Large intestine (tissue), 3 donors: ENCODE results near the gene PAX5. TPM values are rescaled to one million over a fixed set of nuclear protein-coding genes. Genes with fewer than 3 reads are reported as not detected.

Source experiments
- DNase-seq, 2 donors: peaks; one replicate each; pipeline versions ENCODE4 v3.0.0 to v3.0.0-alpha.2; 2013
- H3K27ac ChIP-seq: one replicate; pipeline ENCODE4 v1.5.1; 2013; ENCODE audit warnings: low read length
- H3K27me3 ChIP-seq: 2 replicates; pipeline ENCODE4 v1.6.1; 2013; ENCODE audit warnings: low read length; ENCODE audit not compliant: control insufficient read depth, insufficient read depth
- H3K36me3 ChIP-seq: 2 replicates; pipeline ENCODE4 v1.6.1; 2013; ENCODE audit warnings: low read length; ENCODE audit not compliant: control insufficient read depth, insufficient read depth
- H3K4me1 ChIP-seq: one replicate; pipeline ENCODE4 v1.6.1; 2013; ENCODE audit warnings: low read length; ENCODE audit not compliant: control insufficient read depth, insufficient read depth
- H3K4me3 ChIP-seq: one replicate; pipeline ENCODE4 v1.5.1; 2013; ENCODE audit warnings: low read length
- H3K9me3 ChIP-seq: one replicate; pipeline ENCODE4 v1.6.1; 2013; ENCODE audit warnings: mild to moderate bottlenecking, low read depth, low read length, moderate library complexity; ENCODE audit not compliant: control insufficient read depth
- WGBS: methylation state at CpG from one replicate; pipeline ENCODE4 v1.1.5; 2013; ENCODE audit warnings: low lambda C conversion rate; ENCODE audit not compliant: insufficient coverage; 5-methylcytosine and 5-hydroxymethylcytosine counted together
- polyA plus RNA-seq: library from polyadenylated mRNA; unstranded; fragments of 120-200 nt; gene quantifications from one replicate; pipeline ENCODE4 v1.2.1, GENCODE V29; 2013

Gene PAX5
- polyA plus RNA-seq, 1 donor = 0.06 TPM

DNA sequence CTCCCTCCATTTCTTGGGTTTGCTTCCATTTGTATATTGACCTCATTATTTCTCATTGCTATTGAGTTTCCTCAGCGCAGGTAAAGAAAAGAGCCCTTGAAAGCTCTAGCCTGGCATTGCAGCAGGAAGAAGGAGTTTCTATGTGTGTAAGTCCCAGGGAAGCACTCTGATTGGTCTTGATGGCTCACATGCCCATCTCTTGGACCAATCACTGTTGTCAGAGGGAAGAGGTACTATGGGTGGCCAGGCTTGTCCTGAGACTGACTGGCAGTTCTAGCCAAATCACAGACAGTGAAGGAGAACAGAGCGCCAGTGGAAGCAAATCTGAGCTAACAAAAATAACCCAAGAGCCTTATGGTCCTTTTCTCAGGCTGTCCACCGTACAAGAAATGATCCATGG lies 219.0 kb downstream of the PAX5 start:
- no peak overlapping the region for H3K4me3 ChIP-seq
- peaks cover 45% of the 10 kb centered on the region for H3K27me3 ChIP-seq
- peaks cover 6% of the 10 kb centered on the region for H3K4me1 ChIP-seq
- WGBS = no CpG with 5 or more reads among the region's 3 CpGs
- no peaks in the 10 kb centered on the region for H3K36me3 ChIP-seq
- H3K9me3 ChIP-seq = peaks cover 2% of the 10 kb centered on the region
- H3K27ac ChIP-seq = no peak overlapping the region
- DNase-seq = no peak

DNA sequence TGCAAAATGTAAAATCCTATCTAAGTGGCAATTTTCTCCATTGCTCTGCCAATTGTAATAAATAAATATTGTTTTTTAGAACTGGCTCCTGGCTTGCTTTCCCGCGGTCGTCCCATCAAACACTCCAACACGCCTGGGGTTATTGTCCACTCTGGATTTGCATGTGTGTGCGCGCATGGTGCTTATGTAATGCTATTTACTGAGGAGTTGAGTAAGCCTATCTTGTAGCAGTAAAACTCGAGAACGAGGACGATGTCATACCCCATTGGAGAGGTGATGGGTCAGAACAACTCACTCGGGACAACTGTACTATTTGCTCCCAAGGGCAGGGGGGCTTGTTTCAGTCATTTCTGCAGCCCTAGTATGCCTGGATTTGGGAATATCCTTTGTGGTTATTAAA lies 220.9 kb downstream of the PAX5 start:
- Histone ChIP-seq H3K27me3 (peaks cover 26% of the 10 kb centered on the region), H3K4me3 (no peak overlapping the region), H3K9me3 (peaks cover 2% of the 10 kb centered on the region), H3K27ac (no peak overlapping the region), H3K36me3 (no peaks in the 10 kb centered on the region), H3K4me1 (peaks cover 6% of the 10 kb centered on the region)
- WGBS = 83% methylated on average over 10 of the region's 10 CpGs
- DNase-seq = no peak

DNA sequence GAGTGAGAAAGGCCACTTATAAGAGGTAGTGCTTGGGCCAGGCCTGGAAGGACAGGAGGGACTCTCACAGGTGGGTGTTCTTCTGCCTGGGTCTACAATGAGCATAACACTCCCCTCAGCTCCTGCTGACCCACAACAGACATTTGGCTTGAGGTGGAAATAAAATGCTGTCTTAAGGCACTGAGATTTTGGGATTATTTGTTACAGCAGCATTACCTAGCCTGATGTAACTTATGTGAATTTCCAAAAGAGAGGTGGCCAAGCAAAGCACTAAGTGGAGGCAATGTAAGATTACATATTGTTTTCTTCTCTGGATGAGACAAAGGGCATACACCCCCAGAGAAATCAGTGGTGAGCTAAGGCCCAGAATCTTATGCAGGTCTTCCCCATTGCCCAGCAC lies 221.5 kb downstream of the PAX5 start:
- H3K4me1 ChIP-seq = peaks cover 6% of the 10 kb centered on the region
- peaks cover 20% of the 10 kb centered on the region for H3K27me3 ChIP-seq
- H3K36me3 ChIP-seq = no peaks in the 10 kb centered on the region
- H3K27ac ChIP-seq = no peak overlapping the region
- no peak overlapping the region for H3K4me3 ChIP-seq
- no peak for DNase-seq
- no peaks in the 10 kb centered on the region for H3K9me3 ChIP-seq

DNA sequence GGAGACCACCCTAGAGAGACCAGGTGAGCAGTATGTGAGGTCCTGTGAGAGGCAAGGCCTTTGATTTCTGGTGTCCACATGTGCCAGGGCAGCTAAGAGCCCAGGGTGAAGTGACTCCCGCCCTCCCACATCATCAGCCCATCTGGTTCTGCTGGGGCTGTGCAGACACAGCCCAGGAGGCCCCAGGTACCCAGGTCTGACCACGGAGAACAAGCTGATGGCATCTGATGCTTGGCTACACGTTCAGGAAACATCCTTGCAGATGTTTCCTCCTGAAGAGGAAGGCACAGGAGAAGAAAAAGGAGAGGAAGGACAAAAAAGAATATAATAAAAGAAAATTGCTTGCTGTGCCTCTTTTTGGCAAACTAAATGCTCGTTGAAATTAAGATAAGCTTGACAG lies 225.8 kb downstream of the PAX5 start:
- no peaks in the 10 kb centered on the region for H3K4me1 ChIP-seq
- H3K36me3 ChIP-seq = no peaks in the 10 kb centered on the region
- 73% methylated on average over 2 of the region's 4 CpGs for WGBS
- no peak overlapping the region for H3K4me3 ChIP-seq
- no peak for DNase-seq
- no peak overlapping the region for H3K27ac ChIP-seq
- no peaks in the 10 kb centered on the region for H3K9me3 ChIP-seq
- peaks cover 11% of the 10 kb centered on the region for H3K27me3 ChIP-seq

DNA sequence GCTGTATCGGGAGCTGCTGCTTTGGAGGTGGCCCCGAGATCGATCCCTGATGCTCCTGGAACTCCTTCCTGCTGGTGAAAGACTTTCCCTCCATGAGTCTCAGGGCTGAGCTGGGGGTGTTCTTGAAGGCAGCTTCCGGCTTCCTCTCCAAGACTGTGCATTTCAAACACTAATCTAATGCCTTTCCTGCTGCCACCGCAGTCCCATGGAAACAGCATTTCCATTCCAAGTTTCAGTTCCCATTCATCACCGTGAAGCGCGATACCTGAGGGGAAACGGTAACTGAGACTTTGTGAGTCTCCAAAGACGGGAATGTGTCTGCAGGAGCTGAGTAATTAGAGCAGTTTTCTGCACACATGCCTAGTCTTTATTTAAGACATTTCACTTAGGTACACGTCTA lies 230.1 kb downstream of the PAX5 start:
- Histone ChIP-seq H3K36me3 (no peaks in the 10 kb centered on the region), H3K9me3 (no peaks in the 10 kb centered on the region), H3K4me1 (no peaks in the 10 kb centered on the region), H3K27ac (no peak overlapping the region), H3K4me3 (no peak overlapping the region), H3K27me3 (peaks cover 32% of the 10 kb centered on the region)
- DNase-seq = no peak
- no CpG with 5 or more reads among the region's 11 CpGs for WGBS

DNA sequence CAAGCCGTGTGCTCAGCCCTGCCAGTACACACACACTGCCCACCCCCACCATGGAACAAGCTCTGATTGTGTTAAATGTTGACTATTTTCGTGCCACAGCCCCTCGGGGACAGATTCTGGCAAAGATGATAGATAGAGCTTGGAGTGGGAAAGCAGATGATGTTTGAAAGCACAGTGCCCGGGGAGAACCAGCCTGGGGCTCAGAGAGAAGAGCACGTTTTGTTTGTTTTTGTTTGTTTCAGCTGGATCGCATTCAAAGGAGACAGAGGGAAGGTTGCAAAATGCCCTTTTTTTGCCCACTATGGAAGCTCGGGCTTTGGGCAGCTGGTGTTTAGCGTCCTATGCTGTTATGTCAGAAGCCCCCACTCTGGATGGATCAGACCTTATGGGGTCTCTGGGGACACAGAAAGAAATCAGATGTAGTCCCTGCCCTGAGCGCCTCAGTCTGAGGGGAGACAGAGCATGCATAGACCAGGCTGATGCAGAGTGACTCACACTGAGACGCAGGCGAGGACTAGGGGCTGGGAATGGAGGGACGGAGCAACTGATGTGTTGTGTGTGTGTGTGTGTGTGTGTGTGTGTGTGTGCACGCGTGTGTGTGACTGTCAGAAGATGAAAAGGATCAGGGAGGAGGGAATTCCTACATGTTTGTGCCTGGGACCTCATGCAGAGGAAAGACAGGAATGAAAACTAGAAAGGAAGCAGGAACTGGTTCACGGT lies 231.7 kb downstream of the PAX5 start:
- DNase-seq = no peak
- Histone ChIP-seq H3K36me3 (no peaks in the 10 kb centered on the region), H3K4me3 (no peak overlapping the region), H3K4me1 (no peaks in the 10 kb centered on the region), H3K9me3 (no peaks in the 10 kb centered on the region), H3K27ac (no peak overlapping the region), H3K27me3 (peaks cover 39% of the 10 kb centered on the region)
- no CpG with 5 or more reads among the region's 15 CpGs for WGBS

DNA sequence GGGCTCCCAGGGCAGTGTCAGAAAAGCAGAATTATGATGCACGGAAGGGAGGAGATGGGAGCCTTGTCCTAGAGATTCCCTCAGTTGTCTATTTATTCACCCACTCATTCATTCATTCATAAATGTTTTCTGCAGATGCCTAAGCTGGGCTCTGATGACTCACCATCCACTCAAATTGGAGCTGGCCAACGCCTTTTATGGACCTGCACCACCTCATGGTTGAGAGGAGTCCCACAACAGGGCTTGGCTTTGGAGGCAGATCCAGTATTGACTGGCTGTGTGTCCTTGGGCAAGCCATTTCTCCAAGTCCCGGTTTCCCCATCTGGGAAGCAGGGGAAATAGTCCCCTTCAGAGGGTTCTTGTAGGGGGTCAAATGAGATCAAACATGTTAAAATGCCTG lies 233.6 kb downstream of the PAX5 start:
- DNase-seq = no peak
- Histone ChIP-seq H3K27me3 (peaks cover 39% of the 10 kb centered on the region), H3K4me3 (no peak overlapping the region), H3K9me3 (no peaks in the 10 kb centered on the region), H3K27ac (no peak overlapping the region), H3K36me3 (no peaks in the 10 kb centered on the region), H3K4me1 (no peaks in the 10 kb centered on the region)
- WGBS = no CpG with 5 or more reads among the region's 3 CpGs

DNA sequence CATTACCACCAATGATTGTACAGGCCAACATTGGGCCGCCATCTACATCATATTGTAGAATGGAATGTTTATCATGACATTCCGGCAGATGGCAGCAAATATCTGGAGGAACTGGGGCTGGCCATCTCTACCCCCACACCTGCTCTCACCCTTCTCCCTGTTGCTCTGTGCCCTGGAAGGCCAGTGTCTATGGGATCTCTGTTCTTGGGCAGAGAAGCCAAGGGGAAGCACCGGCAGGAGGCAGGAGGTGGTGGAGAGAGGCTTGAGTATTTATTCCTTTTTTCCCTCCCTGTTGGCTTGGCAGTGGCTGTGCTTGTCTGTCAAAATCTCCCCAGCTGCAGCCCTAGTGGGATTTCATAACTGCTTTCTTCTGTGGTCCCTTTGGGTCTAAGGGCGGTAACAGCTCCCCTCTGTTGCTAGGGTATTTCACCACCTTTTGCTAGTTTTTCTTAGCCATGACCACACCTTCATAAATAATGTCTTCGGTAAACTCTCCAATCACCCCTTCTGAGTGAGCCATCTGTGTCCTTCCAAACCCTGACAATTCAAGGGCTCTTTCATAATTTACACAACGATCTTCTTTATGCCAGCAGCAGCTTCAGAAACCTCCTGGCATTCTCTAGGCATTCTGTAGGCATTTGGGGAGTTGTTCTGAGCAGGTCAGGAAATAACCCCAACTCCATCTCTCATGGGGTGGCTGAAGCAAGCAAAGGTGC lies 235.6 kb downstream of the PAX5 start:
- whole genome bisulfite sequencing = 60% methylated on average over 1 of the region's 6 CpGs
- Histone ChIP-seq H3K36me3 (no peaks in the 10 kb centered on the region), H3K27ac (no peak overlapping the region), H3K4me3 (no peak overlapping the region), H3K27me3 (peaks cover 36% of the 10 kb centered on the region), H3K4me1 (no peaks in the 10 kb centered on the region), H3K9me3 (no peaks in the 10 kb centered on the region)
- DNase-seq = no peak

DNA sequence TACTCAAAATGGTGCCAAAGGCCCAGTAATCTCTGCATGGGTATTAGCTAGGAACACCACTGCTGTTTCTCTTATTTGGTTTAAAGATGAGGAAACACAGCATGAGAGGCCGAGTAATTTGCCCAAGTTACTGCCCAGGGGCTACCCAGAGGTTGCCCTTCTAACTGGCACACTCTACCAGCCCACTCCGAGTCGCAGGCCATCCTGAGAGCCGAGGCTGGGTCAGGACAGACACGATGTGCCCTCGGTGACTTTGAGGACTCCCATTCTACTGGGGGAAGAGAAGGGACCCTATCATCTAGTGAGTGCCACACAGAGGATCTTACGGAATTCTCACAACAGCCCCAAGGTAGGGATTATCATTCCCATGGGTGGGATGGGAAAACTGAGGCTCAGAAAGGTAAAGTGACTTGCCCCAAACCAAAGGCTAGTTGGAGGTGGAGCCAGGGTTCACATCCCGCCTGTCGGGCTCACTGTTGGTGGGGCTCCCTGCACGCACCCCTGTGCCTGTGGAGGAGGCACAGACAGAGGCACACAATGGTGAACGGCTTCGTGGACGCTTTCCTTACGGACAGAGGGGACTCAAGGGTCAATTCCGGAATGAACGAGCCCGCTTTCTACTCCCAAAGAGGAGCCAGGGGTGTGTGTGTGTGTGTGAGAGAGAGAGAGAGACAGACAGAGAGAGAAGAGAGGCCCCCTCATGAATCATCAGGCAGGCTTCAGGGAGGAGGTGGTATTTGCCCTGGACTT lies 236.4 kb downstream of the PAX5 start:
- H3K27me3 ChIP-seq = peaks cover 33% of the 10 kb centered on the region
- H3K4me3 ChIP-seq = no peak overlapping the region
- no peaks in the 10 kb centered on the region for H3K4me1 ChIP-seq
- DNase-seq = no peak
- no peak overlapping the region for H3K27ac ChIP-seq
- WGBS = no CpG with 5 or more reads among the region's 17 CpGs
- H3K36me3 ChIP-seq = no peaks in the 10 kb centered on the region
- no peaks in the 10 kb centered on the region for H3K9me3 ChIP-seq

DNA sequence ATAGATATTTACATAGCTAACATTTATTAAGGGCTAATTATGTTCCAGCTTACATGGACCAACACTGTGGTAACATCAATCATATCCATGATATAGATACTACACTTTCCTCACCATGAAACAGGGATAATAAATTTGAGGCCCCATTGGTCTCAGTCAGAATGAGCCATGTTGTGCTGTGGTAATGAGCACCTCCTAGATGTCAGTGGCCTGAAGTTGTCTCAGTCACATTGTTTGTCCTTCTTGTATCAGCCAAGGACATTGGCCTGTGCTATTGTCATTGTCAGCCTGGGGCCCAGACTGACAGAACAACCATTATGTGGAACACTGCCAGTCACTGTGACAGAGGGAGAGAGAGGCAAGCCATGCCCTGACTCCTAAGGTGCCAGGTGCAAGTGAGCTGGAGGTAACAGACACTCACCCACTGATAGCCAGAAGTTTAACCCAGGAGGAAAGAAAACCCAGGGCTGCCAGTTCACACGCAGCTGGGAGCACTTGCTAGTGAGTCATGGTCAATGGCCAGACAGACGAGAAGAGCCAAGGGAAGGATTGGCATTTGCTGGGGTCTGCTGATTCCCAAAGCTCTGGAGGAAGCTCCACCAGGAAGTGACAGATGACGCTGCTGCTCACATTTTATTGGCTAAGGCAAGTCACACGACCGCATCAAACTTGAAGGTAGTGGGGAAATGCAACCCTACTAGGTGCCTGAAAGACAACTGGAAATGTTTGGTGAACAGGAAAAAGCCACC lies 237.2 kb downstream of the PAX5 start:
- H3K27me3 ChIP-seq = peaks cover 26% of the 10 kb centered on the region
- DNase-seq = no peak
- no peak overlapping the region for H3K27ac ChIP-seq
- no CpG with 5 or more reads among the region's 5 CpGs for WGBS
- H3K4me3 ChIP-seq = no peak overlapping the region
- H3K36me3 ChIP-seq = no peaks in the 10 kb centered on the region
- no peaks in the 10 kb centered on the region for H3K9me3 ChIP-seq
- H3K4me1 ChIP-seq = no peaks in the 10 kb centered on the region
